ENCODE measurements around the gene SACS. TPM values are rescaled to one million over a fixed set of nuclear protein-coding genes. Genes with fewer than 3 reads are reported as not detected.

SACS gene
- total RNA-seq, 1 donor: 87.7 TPM

- no peak for TF ChIP-seq CTCF (IDR thresholded peaks at IDR 0.05; ENCODE audit: insufficient read depth, low read depth, low read length)
- DNase-seq (ENCODE audit: low read depth): no peak
- H3K4me3 ChIP-seq (ENCODE audit: low read depth, low read length): no peak overlapping the region
Measured at GRCh38 chr13:23434491-23434890, 989 bp upstream of the SACS start.

GRCh38 chr13:23432626-23433025 is 876 bp downstream of the SACS start:
- peak overlapping the region; percentile 65 for H3K4me3 ChIP-seq (ENCODE audit: low read depth, low read length)
- TF ChIP-seq CTCF (IDR thresholded peaks at IDR 0.05; ENCODE audit: insufficient read depth, low read depth, low read length): no peak
- DNase-seq (ENCODE audit: low read depth): no peak

DNA sequence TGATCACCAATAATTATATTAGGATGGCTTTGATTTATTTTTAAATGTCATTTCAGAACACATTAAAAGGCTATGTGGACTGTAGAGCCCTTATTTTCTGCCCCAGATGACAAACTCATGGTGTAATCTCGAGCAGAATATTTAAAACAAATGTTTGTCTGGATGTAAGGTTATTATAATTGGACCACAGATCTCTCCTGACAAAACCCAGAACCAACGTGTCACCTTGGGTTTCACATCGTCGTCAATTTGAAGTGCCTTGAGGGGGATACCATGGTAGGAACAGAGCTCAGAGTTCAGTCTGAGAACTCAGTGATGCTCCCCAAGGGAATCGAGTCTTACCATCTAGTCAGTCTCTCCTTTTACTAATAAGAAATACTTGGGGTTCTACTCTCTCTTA is 2.8 kb downstream of the SACS start:
- no peak for TF ChIP-seq CTCF (IDR thresholded peaks at IDR 0.05; ENCODE audit: insufficient read depth, low read depth, low read length)
- no peak for DNase-seq (ENCODE audit: low read depth)
- H3K4me3 ChIP-seq (ENCODE audit: low read depth, low read length): no peak overlapping the region

DNA sequence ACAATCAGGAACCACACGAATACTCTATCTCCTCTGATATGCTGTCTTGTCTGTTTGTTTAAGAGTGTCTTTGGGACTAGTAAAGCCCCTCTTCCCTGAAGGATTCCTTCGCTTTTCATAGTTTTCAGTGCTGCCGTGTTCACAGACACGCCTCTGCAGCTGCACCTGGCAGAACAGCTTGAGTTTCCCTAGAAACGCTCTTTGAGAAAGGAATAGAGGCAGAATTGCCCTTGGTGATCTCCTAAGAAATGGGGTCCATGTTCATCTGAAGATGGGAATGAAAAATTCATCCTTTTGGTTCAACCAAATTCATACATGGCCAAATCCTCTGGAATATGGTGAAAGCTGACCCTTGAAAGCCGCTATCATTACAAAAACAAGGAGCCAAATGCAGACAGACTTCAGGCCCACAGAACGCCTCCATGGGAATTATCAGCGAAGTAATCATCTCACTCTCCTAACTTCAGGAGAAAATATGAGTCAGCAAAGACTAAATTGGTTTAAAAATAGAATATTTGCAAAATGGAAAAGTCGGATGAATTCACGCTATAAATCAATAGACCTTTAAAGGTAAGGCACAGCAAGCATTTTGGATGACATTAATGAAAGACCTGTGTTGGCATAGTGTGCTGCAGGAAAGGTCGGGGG is 5.5 kb downstream of the SACS start:
- no peak overlapping the region for H3K4me3 ChIP-seq (ENCODE audit: low read depth, low read length)
- DNase-seq (ENCODE audit: low read depth): peak; percentile 47
- no peak for TF ChIP-seq CTCF (IDR thresholded peaks at IDR 0.05; ENCODE audit: insufficient read depth, low read depth, low read length)

DNA sequence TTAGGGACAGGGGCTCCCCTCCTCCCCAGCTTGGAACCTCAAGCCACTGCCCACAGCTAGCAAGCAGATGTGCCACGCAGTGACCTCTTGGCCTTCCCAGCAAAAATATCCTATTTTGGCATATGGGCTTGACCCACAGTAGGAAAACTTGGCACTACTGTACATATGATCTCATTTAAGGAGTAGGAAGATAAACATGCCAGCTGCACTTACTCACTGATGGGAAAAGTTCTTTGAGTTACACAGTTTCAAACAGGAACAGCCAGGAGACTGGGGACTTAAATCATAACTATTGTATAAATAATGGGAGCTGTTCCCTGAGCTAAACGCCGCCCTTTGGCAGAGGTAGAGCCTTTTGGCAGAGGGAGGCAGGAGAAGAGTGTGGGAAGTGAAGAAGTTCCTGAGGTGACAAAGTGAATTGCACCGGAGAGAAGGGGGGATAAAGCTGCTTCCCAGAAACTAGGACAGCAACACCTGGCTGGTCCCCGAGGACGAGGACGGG is 6.1 kb downstream of the SACS start:
- no peak for TF ChIP-seq CTCF (IDR thresholded peaks at IDR 0.05; ENCODE audit: insufficient read depth, low read depth, low read length)
- peak; percentile 89 for DNase-seq (ENCODE audit: low read depth)
- H3K4me3 ChIP-seq (ENCODE audit: low read depth, low read length): no peak overlapping the region

GRCh38 chr13:23421596-23421995 is 11.9 kb downstream of the SACS start:
- H3K4me3 ChIP-seq (ENCODE audit: low read depth, low read length): no peak overlapping the region
- no peak for TF ChIP-seq CTCF (IDR thresholded peaks at IDR 0.05; ENCODE audit: insufficient read depth, low read depth, low read length)
- no peak for DNase-seq (ENCODE audit: low read depth)
